ENCODE data around the gene NKAIN2.

DNA sequence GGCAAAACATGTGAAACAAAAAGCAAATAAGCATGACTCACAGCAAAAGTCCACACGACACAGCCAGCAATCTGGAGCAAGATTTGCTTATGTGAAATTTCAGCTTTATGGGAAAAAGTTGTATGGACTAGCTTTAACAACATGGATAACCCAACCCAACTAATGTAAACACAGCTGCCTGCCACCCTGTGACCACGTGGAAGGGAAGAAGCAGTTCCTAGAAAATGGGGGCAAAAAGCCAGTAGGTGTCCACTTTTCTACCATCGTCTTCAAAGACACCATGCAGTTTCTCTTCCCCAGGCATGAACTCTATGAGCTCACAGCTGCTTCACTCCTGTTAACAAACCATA lies 733.2 kb downstream of the NKAIN2 start:
- TF ChIP-seq GMEB1 (CRISPR knock-in tag; IDR thresholded peaks at IDR 0.05): no peak
- no peak for TF ChIP-seq SP1 (CRISPR knock-in tag; IDR thresholded peaks at IDR 0.05)
- TF ChIP-seq, protein P1, sequence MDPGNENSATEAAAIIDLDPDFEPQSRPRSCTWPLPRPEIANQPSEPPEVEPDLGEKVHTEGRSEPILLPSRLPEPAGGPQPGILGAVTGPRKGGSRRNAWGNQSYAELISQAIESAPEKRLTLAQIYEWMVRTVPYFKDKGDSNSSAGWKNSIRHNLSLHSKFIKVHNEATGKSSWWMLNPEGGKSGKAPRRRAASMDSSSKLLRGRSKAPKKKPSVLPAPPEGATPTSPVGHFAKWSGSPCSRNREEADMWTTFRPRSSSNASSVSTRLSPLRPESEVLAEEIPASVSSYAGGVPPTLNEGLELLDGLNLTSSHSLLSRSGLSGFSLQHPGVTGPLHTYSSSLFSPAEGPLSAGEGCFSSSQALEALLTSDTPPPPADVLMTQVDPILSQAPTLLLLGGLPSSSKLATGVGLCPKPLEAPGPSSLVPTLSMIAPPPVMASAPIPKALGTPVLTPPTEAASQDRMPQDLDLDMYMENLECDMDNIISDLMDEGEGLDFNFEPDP (CRISPR knock-in tag; IDR thresholded peaks at IDR 0.05): no peak
- TF ChIP-seq PHF8 (IDR thresholded peaks at IDR 0.05; ENCODE audit: borderline replicate concordance, low read length): no peak
- TF ChIP-seq AFF4 (CRISPR knock-in tag; IDR thresholded peaks at IDR 0.05): no peak
- no peak for TF ChIP-seq ZNF232 (CRISPR knock-in tag; IDR thresholded peaks at IDR 0.05)
- TF ChIP-seq KDM4B (IDR thresholded peaks at IDR 0.05; ENCODE audit: borderline replicate concordance in 2 of 2, low read depth in 1 of 2): no peak
- TF ChIP-seq ZNF174 (CRISPR knock-in tag; IDR thresholded peaks at IDR 0.05): no peak
- TF ChIP-seq POLR2A (conservative IDR thresholded peaks at IDR 0.05): no peak
- TF ChIP-seq CHD2 (IDR thresholded peaks at IDR 0.05; ENCODE audit: low read depth, low read length): no peak
